C4-2B (cell line): ENCODE results near the gene TPRA1.

Experiments used
- ZFX ChIP-seq: fragments of 450-650 bp; IDR thresholded peaks from 2 replicates; pipeline ENCODE4 v1.6.1; 2017
- TF ChIP-seq, protein P1 (sequence below): fragments of 450-650 bp; conservative IDR thresholded peaks from 2 replicates; pipeline ENCODE4 v1.5.1; 2017; ENCODE audit warnings: mild to moderate bottlenecking

DNA sequence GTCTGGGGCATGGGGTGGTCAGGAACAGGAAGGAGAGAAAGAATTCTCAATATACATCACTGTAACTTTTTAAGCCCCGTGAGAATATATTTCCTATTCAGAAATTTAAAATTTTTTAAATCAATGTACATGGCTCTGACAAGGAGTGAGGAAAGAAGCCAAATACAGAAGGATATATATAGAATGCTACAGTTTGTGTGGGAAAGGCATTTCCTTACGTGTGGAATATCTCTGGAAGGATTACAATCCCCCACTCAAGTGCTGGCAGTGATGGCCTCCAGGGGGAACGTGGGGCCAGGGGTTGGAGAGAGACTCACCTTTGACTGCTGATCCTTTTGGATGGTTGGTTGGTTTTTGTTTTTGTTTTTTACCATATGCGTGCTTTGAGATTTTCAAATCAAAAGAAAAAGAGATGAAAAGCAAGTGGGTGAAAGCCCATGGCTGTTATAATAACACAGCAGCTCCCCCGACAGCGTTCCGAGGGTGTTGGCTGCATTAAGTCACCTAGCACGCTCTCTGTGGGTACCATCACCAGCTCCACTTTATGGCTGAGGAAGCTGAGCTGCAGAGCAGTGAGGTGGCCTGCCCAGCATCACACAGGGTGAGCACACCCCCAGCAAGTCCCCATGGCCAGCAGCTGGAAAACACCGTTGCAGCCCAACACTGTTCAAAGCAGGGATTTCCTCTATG is 39.9 kb downstream of the TPRA1 start:
- TF ChIP-seq, protein P1, sequence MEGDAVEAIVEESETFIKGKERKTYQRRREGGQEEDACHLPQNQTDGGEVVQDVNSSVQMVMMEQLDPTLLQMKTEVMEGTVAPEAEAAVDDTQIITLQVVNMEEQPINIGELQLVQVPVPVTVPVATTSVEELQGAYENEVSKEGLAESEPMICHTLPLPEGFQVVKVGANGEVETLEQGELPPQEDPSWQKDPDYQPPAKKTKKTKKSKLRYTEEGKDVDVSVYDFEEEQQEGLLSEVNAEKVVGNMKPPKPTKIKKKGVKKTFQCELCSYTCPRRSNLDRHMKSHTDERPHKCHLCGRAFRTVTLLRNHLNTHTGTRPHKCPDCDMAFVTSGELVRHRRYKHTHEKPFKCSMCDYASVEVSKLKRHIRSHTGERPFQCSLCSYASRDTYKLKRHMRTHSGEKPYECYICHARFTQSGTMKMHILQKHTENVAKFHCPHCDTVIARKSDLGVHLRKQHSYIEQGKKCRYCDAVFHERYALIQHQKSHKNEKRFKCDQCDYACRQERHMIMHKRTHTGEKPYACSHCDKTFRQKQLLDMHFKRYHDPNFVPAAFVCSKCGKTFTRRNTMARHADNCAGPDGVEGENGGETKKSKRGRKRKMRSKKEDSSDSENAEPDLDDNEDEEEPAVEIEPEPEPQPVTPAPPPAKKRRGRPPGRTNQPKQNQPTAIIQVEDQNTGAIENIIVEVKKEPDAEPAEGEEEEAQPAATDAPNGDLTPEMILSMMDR, result no peak
- no peak for TF ChIP-seq ZFX
